HG03064 (cell line): Measurements from ENCODE around the gene CPEB4.
A peak's percentile ranks its signal among the peaks of the same experiment; 100 is the strongest.

Source experiments
- ATAC-seq: cut with Tn5 transposase; IDR thresholded peaks from one replicate; pipeline ENCODE4 v1.9.1; 2021; ENCODE audit warnings: low read depth; ENCODE audit not compliant: unreplicated experiment

CPEB4 gene

DNA sequence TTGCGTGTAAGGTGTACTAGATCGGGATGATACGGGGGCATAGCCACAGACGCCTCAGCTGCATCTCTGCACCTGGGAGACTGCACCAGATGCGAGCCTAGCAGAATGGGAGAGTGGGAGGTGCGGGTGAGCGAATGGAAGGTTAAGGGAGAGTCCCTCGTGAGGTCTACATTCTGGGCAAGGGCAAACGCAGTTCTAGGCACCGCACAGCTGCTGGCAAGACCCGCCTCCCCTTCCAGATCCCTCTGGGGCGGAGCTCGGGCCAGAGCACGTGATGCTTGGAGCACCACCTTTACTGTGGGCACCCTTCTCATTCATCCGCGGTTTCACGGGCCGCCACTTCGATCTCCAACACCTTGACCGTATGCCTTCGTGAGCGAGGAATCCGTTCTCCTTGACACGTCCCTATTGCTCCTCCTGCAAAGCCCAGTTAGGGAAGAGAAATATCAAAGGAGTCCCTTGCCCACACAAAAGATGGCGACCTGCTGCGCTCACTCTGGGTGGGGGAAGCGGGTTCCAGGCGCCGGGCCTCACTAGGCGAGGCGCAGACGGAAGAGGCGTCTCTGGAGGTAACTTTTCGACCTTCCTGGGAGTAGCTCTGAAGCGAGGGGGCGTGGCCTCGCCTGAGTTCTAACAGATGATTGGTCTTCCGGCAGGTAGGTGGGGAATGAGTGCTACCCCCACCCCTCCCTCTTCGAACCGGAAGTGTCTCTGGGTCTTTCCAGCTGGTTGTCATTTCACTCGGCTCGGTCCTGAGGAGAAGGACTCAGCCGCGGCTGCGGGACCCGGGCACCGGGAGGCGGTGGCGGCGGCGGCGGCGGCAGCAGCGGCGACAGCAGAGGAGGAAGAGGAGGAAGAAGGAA is at the start of gene CPEB4:
Gene CPEB4 (plus strand): TSS at position 740 of the 863 bp plus-strand sequence. CDS start 1,385 bp downstream, outside the sequence.
- peak; percentile 92 for ATAC-seq

DNA sequence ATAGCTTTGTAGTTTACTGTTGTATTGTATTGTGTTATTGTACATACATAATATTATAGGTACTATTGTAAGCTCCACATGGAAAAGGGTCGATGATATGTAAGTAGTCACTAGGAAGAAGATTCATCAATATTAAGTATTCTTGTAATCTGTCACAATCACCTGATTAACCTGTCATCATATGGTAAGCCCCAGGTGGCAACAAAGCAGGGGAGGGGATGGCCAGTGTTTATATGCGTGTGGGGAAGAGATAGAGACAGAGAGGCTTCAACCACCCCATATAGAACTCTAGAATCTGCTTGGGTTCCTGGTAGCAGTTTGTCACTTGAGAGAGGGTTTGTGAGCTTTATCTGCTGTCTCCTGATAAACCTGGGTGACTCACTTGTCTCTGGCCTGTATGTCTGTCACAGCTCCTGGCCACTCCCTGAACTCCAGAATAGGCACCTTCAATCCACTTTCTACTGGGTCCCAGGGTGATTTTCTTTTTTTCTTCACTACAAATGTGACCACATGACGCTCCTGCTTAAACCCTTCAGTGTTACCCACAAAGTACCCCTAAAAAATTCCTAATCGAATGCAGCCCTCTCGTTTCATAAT is 48.9 kb upstream of the CPEB4 start:
- ATAC-seq = no peak

DNA sequence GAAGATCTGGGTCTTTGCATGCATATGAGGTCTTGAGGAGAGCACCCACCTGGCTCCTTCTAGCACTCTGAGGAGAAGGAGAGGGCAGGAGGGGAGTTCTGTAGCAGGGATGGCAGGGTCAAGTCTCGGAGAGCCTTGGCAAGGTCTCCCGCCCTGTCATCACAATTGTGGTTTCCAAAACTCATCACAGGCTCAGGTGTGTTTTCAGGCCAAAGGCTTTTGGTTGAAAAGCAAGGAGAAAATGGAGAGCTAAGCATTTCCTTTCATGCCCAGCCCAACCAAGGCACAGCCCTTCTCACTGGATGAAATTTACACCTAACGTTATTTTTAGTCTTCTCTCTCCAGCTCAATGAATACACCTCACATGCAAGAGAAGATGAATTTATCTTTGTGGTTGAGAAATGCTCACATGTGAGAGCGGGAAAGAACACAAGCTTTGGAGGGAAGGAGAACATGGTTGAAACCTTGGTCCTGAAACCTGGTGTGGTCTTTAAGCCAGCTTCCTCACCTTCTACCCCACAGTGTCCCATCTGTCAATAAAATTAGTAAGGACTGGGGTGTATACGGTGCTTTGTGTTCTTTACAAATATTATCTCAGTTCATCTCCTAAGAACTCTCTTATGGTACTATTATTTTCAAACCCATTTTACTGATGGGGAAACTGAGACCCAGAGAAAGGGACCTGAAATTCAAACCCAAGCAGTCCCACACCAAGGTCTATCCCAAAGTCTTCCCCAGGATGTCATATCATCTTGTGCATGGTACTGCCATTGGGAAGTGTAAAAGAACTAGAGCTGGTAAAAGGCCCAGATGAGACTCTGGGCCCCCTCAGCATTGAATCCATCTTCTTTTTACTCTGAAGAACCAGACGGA is 47.8 kb upstream of the CPEB4 start:
- no peak for ATAC-seq

DNA sequence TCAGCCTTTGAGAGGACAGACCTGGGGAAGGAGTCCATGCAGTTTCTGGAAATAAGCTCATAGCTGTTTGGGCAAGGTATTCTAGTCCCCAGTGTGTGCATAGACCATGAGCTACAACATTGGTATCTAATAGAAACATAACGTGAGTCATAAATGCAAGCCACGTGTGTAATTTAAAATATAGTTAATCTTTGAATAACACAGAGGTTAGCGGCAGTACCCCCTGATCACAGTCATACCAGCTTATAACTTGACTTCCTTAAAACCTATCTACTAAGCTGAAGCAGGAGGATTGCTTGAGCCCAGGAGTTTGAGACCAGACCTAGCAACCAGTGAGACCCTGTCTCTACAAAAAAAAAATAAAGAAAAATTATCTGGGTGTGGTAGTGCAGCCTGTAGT is 46.4 kb upstream of the CPEB4 start:
- no peak for ATAC-seq

DNA sequence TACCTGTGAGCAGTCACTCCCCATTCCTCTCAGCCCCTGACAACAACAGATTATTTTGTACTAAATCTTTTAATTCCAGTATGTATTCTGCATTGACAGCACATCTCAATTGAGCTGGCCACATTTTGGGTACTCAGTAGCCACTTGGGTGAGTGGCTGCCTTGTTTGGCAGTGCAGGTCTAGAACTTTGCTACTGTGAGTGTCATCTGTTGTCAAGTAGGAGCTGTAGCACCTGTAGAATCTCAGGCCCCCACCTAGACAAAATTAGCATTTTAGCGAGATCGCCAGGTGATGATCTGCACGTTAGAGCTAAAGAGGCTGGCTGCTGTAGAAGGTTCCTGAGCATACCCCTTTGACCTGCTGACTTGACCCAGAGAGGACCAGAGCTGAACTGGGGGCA is 44.4 kb upstream of the CPEB4 start:
- no peak for ATAC-seq

DNA sequence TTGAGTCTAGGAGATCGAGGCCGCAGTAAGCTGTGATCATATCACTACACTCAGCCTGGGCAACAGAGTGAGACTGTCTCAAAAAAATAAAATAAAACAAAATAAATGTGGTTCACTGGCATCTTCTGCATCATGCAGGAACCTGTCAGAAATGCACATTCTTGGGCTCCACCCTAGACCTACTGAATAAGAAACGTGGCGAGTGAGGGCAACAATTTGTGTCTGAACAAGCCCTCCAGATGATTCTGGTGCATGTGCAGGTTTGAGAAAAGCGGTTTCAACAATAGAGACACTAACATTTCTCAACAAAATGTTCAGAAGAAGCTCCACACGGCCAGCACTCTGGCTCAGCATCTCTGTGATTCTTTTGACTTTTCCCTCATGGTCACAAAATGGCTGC is 42.8 kb upstream of the CPEB4 start:
- no peak for ATAC-seq

DNA sequence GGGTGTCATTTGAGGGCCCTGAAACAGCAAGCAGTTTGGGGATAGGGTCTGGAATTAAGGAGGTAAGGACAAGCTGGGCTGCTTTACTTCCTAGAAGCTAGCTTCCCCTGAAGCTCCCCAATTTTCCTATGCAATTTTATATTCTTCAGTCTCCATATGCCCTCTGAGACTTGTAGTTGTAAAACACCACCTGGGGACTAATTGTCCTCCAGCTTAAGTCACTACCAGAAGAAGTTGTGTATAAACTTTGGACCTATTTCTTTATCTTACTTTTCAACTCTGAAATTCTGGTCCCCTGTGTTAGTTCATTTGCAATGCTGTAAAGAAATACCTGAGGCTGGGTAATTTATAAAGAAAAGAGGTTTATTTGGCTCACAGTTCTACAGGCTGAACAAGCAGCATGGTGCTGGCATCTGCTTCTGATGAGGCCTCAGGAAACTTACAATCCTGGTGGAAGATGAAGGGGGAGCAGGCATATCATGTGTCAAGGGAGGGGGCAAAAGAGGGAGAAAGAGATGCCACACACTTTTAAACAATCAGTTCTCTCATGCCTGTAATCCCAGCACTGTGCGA is 41.1 kb upstream of the CPEB4 start:
- no peak for ATAC-seq

DNA sequence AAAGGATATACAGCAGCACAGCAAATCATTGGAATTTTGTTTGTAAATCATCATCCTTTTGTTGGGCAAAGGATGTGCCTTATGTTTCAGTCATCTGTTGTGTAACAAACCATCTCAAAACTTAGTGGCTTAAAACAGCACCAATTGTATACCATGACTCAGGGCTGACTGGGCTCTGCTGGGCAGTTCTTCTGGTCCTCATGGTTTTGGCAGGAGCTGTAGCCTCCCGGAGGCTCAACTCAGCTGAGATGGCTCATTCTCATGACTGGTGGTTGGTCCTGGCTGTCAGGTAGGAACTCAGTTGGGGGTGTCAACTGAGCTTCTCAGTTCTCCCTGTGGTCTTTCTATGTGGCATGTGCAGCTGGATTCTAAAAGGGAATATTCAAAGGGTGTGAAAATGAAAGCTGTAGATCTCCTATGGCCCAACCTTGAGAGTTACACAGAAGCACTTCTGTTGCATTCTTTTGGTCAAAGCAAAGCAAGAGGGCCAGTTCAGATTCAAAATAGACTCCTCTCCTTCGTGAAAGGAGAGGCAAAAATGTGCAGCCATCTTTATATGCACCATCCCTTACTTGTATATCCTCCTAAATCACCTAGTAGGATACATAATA is 39.1 kb upstream of the CPEB4 start:
- ATAC-seq = no peak

DNA sequence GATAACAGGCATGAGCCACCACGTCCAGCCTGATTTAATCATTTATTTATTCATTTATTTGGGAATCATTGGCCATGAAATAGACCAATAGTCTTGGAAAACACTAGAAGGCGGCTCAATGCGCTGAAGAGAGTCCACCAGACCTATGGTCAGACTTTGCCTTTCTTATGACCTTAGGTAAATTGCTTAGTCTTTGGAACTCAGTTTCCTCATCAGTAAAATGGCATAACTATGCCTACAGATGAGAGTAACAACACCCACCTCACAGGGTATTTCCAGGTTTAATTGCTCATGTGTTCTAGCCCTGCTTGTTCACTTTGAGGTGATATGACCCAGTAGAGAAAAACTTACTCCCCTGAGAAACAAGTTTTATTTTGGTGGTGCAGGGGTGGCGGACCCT is 38.2 kb upstream of the CPEB4 start:
- no peak for ATAC-seq

DNA sequence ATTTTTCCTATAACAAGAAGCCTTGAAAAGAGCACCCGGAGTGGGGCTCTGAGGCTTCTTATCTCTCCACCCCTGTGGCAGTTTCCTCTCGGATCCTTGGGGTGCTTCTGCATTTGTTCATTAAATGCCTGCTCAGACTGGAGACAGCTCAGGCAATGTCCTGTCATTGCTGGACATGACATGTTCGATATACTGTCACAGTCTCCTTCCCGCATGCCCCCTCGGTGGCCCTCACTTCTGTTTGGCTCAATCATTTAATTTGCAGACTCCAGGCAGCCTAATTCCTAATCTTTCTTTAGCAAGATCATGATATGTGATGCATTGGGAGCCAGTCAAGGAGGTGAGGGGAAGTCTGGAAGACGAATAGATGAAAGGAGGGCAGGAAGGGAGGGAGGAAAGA is 37.5 kb upstream of the CPEB4 start:
- no peak for ATAC-seq

DNA sequence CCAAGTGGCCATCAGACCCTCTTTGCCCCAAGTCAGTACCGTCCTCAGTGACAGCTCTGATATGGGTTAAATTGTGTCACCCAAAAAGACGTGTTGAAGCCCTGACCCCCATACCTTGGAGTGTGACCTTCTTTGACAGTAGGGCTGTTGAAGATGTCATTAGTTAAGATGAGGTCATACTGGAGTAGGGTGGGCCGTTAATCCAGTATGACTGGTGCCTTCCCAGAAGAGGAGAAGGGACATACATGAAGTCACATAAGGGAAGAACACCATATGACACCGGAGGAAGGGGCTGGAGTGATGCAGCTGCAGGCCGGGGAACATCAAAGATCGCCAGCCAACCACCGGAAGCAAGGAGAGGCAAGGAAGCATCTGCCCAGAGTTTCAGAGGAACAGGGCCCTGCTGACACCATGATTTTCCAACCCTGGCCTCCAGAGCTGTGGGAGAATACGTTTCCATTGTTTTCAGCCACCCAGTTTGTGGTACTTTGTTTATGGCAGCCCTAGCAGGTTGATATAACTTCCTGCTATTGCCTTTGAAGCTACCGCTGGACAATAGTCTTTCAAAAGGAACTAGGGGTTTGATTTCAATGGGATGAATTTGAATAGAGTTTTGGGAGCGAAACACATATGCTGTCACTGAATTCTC is 36.4 kb upstream of the CPEB4 start:
- no peak for ATAC-seq

DNA sequence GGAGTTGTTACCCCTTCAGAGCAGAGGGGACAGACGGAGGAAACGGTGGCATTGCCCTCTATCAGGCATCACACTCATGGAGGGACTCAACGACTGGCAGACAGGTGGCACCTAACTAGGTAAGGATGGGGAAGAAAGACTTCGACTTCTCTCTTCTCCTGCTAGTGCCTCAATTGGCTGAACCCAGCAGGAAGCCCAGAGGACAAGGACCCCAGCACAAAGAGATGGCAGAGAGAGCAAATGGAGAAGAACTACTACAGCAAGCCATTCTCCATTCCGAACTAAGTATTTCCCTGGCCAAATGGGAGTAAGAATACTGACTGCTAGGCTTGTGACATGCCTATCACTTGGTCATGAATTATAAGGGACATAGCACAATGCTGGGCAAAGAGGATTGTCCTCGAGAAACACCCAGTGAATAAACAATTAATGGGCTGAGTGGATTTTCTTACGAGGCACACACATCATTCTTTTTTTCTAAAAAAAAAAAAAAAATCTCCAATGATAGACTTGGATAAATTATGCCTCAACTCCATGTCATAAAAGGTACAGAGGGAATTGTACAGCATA is 35.3 kb upstream of the CPEB4 start:
- ATAC-seq = no peak

DNA sequence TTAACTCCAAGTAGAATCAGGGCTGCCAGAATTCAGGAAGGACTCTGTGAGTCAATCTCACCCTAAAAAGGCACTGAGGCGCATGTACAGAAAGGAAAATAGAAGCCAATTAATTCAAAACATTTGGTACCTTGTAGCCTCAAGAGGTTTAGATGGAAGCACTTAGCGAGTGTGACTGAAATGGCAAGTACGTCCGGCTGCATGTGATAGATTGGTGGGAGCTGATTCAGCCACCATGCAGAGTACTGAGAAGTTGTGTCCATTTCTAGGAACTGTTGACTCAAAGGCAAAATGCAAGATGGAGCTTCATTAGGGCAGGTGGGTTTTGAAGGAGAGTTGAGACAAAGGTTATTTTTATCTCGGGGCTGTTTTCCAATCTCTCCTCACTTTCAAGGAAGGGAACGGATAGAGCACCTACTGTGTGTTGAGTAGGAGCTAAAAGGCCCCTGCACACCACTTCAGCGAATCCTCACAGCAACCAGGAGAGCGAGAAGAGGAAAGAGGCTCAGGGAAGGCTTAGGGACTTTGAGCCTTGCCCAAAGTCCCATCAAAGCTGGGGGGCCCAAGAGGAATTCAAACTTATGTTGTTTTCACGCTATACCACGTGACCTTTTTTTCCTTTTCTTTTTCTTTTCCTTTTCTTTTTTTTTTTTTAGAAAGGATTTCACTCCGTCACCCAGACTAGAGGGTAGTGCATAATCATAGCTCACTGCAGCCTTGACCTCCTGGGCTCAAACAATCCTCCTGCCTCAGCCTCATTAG is 34.6 kb upstream of the CPEB4 start:
- no peak for ATAC-seq

DNA sequence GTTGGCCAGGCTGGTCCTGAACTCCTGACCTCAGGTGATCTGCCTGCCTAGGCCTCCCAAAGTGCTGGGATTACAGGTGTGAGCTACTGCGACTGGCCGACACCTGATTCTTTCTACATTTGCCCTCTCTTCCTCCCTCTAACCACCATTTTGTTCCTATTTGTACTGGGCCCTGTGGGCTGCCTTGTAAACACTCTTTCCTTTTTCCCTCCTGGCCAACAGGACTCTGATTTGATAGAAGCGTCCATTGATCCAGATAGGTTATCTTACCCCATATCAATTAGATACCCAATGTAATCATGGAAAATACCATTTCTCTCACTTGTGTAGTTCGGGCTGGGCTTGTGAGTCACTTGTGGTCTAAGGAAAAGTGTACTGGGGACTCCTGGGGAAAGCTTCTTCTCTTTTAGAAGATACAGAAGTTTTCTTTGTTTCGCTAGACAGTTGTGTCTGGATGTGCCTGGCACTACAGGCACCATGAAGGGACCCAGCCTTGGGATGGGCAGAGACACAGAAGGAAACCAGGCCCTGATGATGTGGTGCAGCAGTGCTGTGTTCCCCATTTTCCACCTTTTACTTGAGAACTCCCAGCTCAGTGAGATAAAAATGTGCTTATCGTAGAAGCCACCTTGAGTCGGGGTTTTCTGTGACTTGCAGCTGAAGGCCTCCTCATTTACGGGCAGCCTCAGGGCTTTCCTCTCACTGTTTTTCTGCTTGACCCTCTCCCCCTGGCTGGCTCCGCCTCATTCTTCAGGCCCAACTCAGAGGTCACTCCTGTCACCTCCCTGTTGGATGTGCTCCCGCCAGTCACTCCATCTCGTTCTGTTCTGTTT is 32.8 kb upstream of the CPEB4 start:
- ATAC-seq = no peak

DNA sequence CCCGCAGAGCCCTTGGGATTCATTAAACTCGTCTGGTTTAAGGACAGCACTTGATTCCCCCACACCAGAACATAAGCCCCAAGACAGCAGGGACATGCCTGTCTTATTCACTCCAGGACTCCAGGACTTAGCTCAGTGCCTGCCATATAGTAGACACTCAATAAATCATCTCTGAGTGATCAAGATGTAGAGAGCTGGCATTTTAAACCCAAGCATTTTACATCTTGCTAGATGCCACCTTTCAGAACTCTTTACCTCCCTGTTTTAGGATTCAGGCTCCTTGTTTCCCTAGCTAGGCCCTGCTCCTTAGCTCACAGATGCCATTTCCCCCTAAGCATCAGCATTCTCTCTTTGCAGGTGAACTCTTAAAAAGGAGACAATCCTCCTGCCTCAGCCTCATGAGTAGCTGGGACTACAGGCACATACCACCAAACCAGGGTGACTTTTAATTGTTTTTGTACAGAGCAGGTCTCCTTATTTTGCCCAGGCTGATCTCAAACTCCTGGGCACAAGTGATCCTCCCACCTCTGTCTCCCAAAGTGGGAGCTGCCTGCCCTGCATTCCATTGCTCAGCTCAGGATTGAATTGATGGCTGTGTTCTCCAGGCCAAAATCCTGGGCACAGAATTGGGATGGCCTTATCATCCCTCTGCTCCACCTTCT is 32.0 kb upstream of the CPEB4 start:
- ATAC-seq = no peak

DNA sequence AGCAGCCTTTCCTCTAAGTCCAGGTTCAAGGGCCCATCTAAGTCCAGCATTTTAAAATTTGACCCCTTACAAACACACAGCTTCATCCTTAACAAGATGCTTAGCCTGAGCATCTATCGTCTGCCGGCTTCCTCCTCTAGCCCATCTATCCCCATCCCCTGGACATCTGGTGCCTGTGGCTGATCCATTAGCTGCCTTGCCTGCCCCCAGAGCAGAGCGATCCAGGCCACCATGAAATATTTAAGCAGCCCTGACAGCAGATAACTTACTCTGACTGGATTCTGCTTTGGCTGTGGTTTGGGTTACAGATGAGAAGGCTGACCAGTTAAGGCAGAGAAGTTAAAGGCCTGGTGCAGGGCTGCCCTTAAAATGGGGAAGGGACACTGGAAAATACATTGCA is 30.9 kb upstream of the CPEB4 start:
- no peak for ATAC-seq

DNA sequence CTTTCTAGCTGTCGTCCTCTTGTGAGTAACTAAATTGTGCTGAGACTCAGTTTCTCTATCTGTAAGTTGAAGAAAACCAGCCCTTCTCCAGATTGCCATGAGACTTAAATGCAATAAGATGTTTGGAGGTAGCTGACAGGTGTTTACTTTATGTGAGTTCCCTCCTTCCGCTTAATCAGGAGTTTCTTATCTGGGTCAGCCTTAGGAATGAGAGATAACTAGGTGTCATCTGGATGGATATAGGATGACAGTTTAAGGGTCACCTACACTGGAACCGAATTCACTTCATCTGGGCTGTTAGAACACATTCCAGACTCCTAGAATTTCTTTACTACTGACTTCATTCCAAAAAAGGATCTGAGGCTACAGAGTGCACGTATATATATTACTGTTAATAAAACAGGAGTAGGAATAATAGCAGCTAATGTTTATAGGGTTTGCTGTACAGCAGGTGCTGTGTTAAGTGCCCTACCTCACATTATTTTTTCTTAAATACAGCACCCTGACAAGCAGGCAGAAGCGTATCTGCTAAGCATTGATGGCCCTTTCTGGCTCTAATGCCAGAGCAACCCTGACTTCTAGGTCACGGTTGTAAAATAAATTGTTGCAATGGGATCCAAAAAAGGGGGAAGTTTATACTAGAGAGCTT is 30.0 kb upstream of the CPEB4 start:
- ATAC-seq = no peak
